ENCODE results near the gene RAPGEF5.

Gene RAPGEF5

DNA sequence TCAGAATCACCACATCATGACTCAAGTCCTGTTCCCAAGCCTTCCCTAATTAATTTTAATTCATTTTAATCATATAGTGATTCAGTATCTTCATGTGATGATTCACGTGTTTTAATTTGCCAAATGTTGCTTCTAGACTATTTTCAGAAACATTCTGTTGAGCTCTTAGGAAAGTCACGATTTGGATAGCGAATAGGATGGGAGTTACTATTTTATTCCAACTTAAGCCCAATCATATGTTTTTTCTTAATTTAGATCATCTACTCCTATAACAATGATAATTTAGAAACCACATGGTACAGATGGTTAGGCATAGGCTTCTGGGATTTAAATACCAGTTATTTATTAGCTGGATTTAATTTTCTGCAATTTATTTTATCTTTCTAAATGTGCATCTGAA lies 49.1 kb downstream of the RAPGEF5 start:
- Histone ChIP-seq H2AFZ (ENCODE audit: low read length, unreplicated experiment) (no peak overlapping the region), H3K4me1 (ENCODE audit: control insufficient read depth, insufficient read depth, low read length, unreplicated experiment) (no peaks in the 10 kb centered on the region), H3K27me3 (ENCODE audit: insufficient read depth, low read length) (no peaks in the 10 kb centered on the region), H3K27ac (ENCODE audit: low read depth, low read length) (no peak overlapping the region), H3K4me3 (ENCODE audit: low read depth, low read length) (no peak overlapping the region), H3K36me3 (ENCODE audit: insufficient read depth, low read length) (no peaks in the 10 kb centered on the region), H3K79me2 (ENCODE audit: control insufficient read depth, insufficient read depth, low read length, unreplicated experiment) (no peaks in the 10 kb centered on the region)

DNA sequence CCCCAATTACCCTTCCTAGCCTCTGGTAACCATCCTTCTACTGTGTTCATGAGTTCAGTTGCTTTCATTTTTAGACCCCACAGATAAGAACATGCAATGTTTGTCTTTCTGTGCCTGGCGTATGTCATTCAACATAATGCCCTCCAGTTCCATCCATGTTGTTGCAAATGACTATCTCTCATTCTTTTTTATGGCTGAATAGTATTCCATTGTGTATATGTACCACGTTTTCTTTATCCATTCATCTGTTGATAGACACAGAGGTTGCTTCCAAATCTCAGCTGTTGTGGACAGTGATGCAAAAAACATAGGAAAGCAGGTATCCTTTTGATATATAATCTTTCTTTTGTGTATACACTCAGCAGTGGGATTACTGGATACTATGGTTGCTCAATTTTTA lies 51.2 kb downstream of the RAPGEF5 start:
- no peaks in the 10 kb centered on the region for H3K36me3 ChIP-seq (ENCODE audit: insufficient read depth, low read length)
- no peaks in the 10 kb centered on the region for H3K79me2 ChIP-seq (ENCODE audit: control insufficient read depth, insufficient read depth, low read length, unreplicated experiment)
- H3K27ac ChIP-seq (ENCODE audit: low read depth, low read length), result no peak overlapping the region
- no peaks in the 10 kb centered on the region for H3K27me3 ChIP-seq (ENCODE audit: insufficient read depth, low read length)
- no peak overlapping the region for H3K4me3 ChIP-seq (ENCODE audit: low read depth, low read length)
- no peaks in the 10 kb centered on the region for H3K4me1 ChIP-seq (ENCODE audit: control insufficient read depth, insufficient read depth, low read length, unreplicated experiment)
- H2AFZ ChIP-seq (ENCODE audit: low read length, unreplicated experiment), result no peak overlapping the region

- no peaks in the 10 kb centered on the region for H3K27me3 ChIP-seq (ENCODE audit: insufficient read depth, low read length)
- H3K27ac ChIP-seq (ENCODE audit: low read depth, low read length), result no peak overlapping the region
- no peaks in the 10 kb centered on the region for H3K4me1 ChIP-seq (ENCODE audit: control insufficient read depth, insufficient read depth, low read length, unreplicated experiment)
- H3K36me3 ChIP-seq (ENCODE audit: insufficient read depth, low read length), result no peaks in the 10 kb centered on the region
- H2AFZ ChIP-seq (ENCODE audit: low read length, unreplicated experiment), result no peak overlapping the region
- no peaks in the 10 kb centered on the region for H3K79me2 ChIP-seq (ENCODE audit: control insufficient read depth, insufficient read depth, low read length, unreplicated experiment)
- H3K4me3 ChIP-seq (ENCODE audit: low read depth, low read length), result no peak overlapping the region
Observed at GRCh38 chr7:22302951-22303423, 54.0 kb downstream of the RAPGEF5 start.

DNA sequence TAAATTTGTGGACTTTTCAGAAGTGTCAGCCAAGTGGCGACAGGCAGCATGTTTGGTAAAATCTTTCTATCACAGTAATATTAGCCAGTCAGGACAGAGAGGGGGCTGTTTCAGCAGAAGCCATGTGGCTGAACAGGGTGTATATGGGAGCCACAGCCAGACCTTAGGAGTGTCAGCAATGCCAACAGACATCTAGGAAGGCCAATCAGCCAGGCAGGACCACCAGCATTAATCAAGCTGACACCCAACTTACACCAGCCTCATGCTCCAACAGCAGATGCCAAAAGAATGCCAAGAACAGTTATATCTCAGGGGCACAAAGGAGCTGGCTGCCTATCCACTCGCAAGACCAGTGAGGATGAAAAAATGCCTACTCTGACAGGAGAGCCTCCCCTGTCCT lies 54.8 kb downstream of the RAPGEF5 start:
- H3K27me3 ChIP-seq (ENCODE audit: insufficient read depth, low read length), result no peaks in the 10 kb centered on the region
- no peaks in the 10 kb centered on the region for H3K36me3 ChIP-seq (ENCODE audit: insufficient read depth, low read length)
- no peak overlapping the region for H3K27ac ChIP-seq (ENCODE audit: low read depth, low read length)
- no peak overlapping the region for H2AFZ ChIP-seq (ENCODE audit: low read length, unreplicated experiment)
- no peaks in the 10 kb centered on the region for H3K4me1 ChIP-seq (ENCODE audit: control insufficient read depth, insufficient read depth, low read length, unreplicated experiment)
- H3K4me3 ChIP-seq (ENCODE audit: low read depth, low read length), result no peak overlapping the region
- no peaks in the 10 kb centered on the region for H3K79me2 ChIP-seq (ENCODE audit: control insufficient read depth, insufficient read depth, low read length, unreplicated experiment)

DNA sequence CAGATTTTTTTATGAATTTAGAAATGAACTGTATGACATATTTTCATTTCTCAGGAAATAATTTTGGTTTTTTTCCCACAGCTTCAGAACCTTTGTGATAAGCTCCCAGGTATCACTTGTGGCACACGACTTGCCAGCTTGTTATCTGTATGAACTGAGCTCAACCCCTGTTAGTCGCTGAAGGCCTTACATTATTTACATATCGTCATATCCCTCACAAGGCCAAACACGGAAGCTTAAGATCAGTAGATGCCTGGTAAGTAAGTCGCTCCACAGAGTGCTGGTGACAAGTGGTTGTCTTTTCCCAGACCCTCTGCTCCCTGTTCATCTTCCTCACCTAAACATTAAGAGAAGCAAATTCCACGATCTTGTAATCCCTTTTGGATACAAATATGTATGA lies 55.2 kb downstream of the RAPGEF5 start:
- H3K79me2 ChIP-seq (ENCODE audit: control insufficient read depth, insufficient read depth, low read length, unreplicated experiment), result no peaks in the 10 kb centered on the region
- no peak overlapping the region for H3K27ac ChIP-seq (ENCODE audit: low read depth, low read length)

DNA sequence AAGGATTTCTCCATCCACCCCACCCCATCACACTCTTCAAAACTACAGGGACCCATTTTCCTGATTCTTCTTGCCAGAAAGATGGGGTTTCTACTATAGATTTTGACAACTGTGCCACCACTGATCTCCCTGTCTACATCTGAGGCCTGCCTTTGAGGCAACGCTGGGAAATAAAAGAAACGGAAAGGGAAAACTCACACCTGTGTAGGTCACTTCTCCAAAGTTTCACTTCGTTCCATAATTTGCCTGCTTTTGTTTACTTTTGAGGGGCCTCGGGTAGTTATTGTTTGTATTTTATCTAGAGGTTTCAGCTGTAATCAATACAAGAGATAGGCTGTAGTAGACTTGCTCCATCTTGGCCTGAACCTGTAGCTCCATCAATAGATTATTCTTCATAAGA lies 56.1 kb downstream of the RAPGEF5 start:
- H3K27ac ChIP-seq (ENCODE audit: low read depth, low read length), result no peak overlapping the region
- no peak overlapping the region for H3K4me3 ChIP-seq (ENCODE audit: low read depth, low read length)
- H3K36me3 ChIP-seq (ENCODE audit: insufficient read depth, low read length), result no peaks in the 10 kb centered on the region
- H2AFZ ChIP-seq (ENCODE audit: low read length, unreplicated experiment), result no peak overlapping the region
- no peaks in the 10 kb centered on the region for H3K4me1 ChIP-seq (ENCODE audit: control insufficient read depth, insufficient read depth, low read length, unreplicated experiment)
- H3K79me2 ChIP-seq (ENCODE audit: control insufficient read depth, insufficient read depth, low read length, unreplicated experiment), result no peaks in the 10 kb centered on the region
- no peaks in the 10 kb centered on the region for H3K27me3 ChIP-seq (ENCODE audit: insufficient read depth, low read length)

More for the DNA sequence above, 55.2 kb downstream of the RAPGEF5 start:
- Histone ChIP-seq H3K4me1 (ENCODE audit: control insufficient read depth, insufficient read depth, low read length, unreplicated experiment) (no peaks in the 10 kb centered on the region), H3K27me3 (ENCODE audit: insufficient read depth, low read length) (no peaks in the 10 kb centered on the region), H3K4me3 (ENCODE audit: low read depth, low read length) (no peak overlapping the region), H3K36me3 (ENCODE audit: insufficient read depth, low read length) (no peaks in the 10 kb centered on the region), H2AFZ (ENCODE audit: low read length, unreplicated experiment) (no peak overlapping the region)

DNA sequence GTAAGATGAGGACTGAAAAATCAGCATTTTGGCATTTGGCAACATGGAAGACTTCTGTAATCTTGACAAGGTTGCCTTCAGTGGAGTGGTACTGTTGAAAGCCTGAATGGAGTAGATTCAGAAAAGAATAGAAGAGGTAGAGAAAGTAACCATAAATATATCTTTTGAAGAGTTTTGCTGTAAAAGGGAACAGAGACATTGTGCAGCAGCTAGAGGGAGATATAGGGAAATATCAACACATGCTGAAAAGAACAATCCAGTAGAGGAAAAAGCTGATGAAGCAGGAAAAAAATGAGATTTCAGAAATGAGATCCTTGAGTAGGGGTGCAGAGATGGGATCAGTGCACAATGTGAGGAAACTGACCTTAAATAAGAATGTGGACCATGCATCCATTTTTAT lies 60.0 kb downstream of the RAPGEF5 start:
- Histone ChIP-seq H3K27ac (ENCODE audit: low read depth, low read length) (no peak overlapping the region), H3K4me1 (ENCODE audit: control insufficient read depth, insufficient read depth, low read length, unreplicated experiment) (no peaks in the 10 kb centered on the region), H3K27me3 (ENCODE audit: insufficient read depth, low read length) (no peaks in the 10 kb centered on the region), H3K36me3 (ENCODE audit: insufficient read depth, low read length) (no peaks in the 10 kb centered on the region), H3K79me2 (ENCODE audit: control insufficient read depth, insufficient read depth, low read length, unreplicated experiment) (no peaks in the 10 kb centered on the region), H2AFZ (ENCODE audit: low read length, unreplicated experiment) (no peak overlapping the region), H3K4me3 (ENCODE audit: low read depth, low read length) (no peak overlapping the region)

- Histone ChIP-seq H3K4me3 (ENCODE audit: low read depth, low read length) (no peak overlapping the region), H2AFZ (ENCODE audit: low read length, unreplicated experiment) (no peak overlapping the region), H3K79me2 (ENCODE audit: control insufficient read depth, insufficient read depth, low read length, unreplicated experiment) (no peaks in the 10 kb centered on the region), H3K27ac (ENCODE audit: low read depth, low read length) (no peak overlapping the region), H3K27me3 (ENCODE audit: insufficient read depth, low read length) (no peaks in the 10 kb centered on the region), H3K4me1 (ENCODE audit: control insufficient read depth, insufficient read depth, low read length, unreplicated experiment) (no peaks in the 10 kb centered on the region), H3K36me3 (ENCODE audit: insufficient read depth, low read length) (no peaks in the 10 kb centered on the region)
Observed at GRCh38 chr7:22296265-22296566, 60.7 kb downstream of the RAPGEF5 start.

- no peaks in the 10 kb centered on the region for H3K27me3 ChIP-seq (ENCODE audit: insufficient read depth, low read length)
- no peak overlapping the region for H3K27ac ChIP-seq (ENCODE audit: low read depth, low read length)
- H2AFZ ChIP-seq (ENCODE audit: low read length, unreplicated experiment), result no peak overlapping the region
- H3K4me1 ChIP-seq (ENCODE audit: control insufficient read depth, insufficient read depth, low read length, unreplicated experiment), result no peaks in the 10 kb centered on the region
- H3K79me2 ChIP-seq (ENCODE audit: control insufficient read depth, insufficient read depth, low read length, unreplicated experiment), result no peaks in the 10 kb centered on the region
- no peaks in the 10 kb centered on the region for H3K36me3 ChIP-seq (ENCODE audit: insufficient read depth, low read length)
- H3K4me3 ChIP-seq (ENCODE audit: low read depth, low read length), result no peak overlapping the region
Observed at GRCh38 chr7:22295402-22296264, 61.3 kb downstream of the RAPGEF5 start.

DNA sequence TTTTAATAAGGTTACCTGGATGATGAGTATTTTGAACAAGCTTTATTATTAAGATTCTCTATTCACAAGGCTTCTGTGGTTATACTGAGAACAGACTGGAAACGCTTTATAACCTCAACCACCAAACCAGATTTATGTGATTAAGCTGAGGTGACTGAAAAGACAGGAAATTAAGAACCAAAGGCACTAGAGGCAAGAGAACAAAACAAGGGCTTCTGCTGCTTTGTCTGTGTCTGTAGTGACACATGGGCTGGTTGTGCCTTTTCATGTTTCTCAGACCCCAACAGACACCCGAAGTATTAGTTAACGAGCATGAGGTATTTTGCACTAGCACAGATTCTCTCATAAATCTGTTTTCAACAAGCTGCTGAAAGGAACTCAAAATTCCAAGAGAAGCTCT lies 64.4 kb downstream of the RAPGEF5 start:
- no peaks in the 10 kb centered on the region for H3K4me1 ChIP-seq (ENCODE audit: control insufficient read depth, insufficient read depth, low read length, unreplicated experiment)
- H3K36me3 ChIP-seq (ENCODE audit: insufficient read depth, low read length), result no peaks in the 10 kb centered on the region

GRCh38 chr7:22291977-22292376 lies 65.0 kb downstream of the RAPGEF5 start:
- no peak overlapping the region for H3K27ac ChIP-seq (ENCODE audit: low read depth, low read length)
- no peaks in the 10 kb centered on the region for H3K4me1 ChIP-seq (ENCODE audit: control insufficient read depth, insufficient read depth, low read length, unreplicated experiment)
- no peaks in the 10 kb centered on the region for H3K79me2 ChIP-seq (ENCODE audit: control insufficient read depth, insufficient read depth, low read length, unreplicated experiment)
- no peaks in the 10 kb centered on the region for H3K36me3 ChIP-seq (ENCODE audit: insufficient read depth, low read length)
- no peak overlapping the region for H3K4me3 ChIP-seq (ENCODE audit: low read depth, low read length)
- no peak overlapping the region for H2AFZ ChIP-seq (ENCODE audit: low read length, unreplicated experiment)
- H3K27me3 ChIP-seq (ENCODE audit: insufficient read depth, low read length), result no peaks in the 10 kb centered on the region

More for the DNA sequence above, 64.4 kb downstream of the RAPGEF5 start:
- Histone ChIP-seq H3K4me3 (ENCODE audit: low read depth, low read length) (no peak overlapping the region), H3K27me3 (ENCODE audit: insufficient read depth, low read length) (no peaks in the 10 kb centered on the region), H2AFZ (ENCODE audit: low read length, unreplicated experiment) (no peak overlapping the region), H3K27ac (ENCODE audit: low read depth, low read length) (no peak overlapping the region), H3K79me2 (ENCODE audit: control insufficient read depth, insufficient read depth, low read length, unreplicated experiment) (no peaks in the 10 kb centered on the region)

Data from ACC112 (cell line).